HG02623 (cell line): ENCODE data around the gene IST1.

ENCODE experiments used
- ATAC-seq: cut with Tn5 transposase; IDR thresholded peaks from one replicate; pipeline ENCODE4 v1.9.1; 2021; ENCODE audit warnings: moderate library complexity; ENCODE audit not compliant: unreplicated experiment

IST1 gene

DNA sequence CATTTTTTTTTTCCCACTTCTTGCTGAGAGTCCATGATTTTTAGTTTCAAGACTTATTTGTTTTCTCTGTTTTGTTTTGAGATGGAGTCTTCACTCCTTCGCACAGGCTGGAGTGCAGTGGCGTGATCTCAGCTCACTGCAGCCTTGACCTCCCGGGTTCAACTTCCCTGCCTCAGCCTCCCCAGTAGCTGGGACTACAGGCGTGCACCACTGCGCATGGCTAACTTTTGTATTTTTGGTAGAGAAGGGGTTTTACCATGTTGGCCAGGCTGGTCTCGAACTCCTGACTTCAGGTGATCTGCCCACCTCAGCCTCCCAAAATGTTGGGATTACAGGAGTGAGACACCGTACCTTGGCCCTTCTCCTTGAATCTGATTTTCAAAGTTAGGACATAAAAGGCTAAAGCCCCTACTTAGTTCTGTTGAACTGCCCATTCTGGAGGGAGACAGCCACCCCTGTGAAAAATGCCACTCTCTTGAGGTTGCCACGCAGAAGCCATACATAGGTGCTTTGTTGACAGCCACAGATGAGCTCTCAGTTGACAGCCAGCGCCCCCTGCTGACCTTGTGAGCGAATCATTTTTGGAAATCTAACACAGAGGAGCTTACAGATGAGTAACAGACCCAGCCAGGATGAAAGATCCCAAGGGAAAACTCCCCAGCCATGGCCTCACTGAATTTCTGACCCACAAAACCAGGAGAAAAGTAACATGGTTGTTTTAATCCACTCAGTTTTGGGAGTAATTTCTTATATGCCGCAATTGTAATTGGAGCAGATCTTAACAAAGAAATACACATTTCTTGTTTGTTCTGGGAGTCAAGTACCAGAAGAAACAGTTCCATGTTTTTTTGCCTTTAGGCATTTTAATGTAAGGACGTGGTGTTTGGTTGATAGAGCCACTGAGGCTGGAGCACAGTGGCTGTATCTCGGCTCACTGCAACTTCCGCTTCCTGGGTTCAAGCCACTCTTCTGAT lies 66.0 kb downstream of the IST1 start:
- peak; percentile 84 for ATAC-seq

DNA sequence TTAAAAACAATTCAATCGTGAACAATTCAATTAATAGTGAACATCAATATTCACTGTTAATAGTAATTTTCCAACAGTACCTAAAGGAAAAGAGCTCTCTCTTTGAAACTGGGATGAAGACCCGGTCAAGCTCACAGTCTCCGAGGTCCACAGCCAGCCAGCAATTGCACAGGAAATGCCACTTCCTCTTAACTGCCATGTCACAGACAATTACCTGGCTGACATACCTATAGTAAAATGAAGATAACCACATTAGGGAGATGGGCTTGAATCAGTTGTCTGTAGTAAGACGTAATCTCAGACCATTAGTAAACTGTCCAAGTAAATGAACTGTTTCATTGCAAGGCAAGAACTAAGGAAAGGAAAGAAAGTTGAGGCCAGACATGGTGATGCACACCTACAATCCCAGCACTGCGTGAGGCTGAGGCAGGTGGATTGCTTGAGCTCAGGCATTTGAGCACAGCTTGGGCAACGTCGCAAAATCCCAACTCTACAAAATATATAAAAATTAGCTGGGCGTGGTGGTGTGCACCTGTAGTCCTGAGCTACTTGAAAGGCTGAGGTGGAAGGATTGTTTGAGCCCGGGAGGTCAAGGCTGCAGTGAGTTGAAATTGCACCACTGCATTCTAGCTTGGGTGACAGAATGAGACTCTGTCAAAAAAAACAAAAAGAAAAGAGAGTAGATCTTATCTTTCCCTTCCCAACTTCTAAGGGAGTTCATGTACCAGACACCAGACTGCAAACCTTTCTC lies 68.0 kb downstream of the IST1 start:
- no peak for ATAC-seq

DNA sequence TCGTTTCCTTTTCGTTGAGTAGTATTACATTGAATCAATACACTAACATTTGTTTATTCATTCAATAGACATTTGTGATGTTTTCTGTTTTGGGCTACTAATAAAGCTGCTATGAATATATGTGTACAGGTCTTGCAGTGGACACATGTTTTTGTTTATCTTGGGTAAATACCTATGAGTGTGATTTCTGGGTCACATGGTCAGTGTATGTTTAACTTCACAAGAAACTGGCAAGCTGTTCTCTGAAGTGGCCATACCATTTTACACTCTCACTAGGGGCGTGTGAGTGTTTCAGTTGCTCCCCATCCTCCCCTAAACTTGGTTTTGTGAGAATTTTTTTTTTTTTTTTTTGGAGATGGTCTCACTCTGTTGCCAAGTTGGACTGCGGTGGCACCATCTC lies 69.9 kb downstream of the IST1 start:
- no peak for ATAC-seq

DNA sequence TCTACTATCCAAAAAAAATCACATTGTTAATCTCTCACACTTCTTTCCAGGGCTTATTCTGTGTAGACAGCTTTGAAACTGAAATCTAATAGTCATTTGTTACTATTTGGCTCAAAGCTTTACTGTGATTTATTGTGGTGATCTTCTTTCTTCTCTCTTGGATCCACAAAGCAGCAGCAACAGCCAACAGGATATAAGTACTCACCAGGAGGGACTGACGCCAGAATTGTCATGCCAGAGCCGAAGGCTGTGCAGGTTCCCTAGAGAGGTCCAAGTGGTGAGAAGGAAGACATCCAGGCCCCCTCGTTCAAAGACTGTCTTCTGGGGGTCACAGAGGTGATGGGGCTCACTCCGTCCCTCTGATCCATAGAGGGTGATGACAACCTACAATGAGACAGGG lies 71.6 kb downstream of the IST1 start:
- ATAC-seq, result no peak

DNA sequence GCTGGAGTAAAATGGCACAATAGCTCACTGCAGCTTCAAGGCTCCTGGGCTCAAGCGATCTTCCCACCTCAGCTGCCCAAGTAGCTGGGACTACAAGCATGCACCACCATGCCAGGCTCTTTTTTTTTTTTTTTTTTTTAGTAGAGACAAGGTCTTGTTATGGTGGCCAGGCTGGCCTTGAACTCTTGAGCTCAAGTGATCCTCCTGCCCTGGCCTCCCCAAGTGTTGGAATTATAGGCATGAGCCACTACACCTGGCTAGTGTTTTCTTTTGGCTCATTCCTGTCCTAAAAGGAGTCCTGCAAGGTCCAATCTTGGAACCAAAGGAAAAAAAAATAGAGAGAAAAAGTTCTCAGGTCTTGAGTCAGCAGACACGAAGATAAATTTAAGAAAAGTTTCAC lies 74.0 kb downstream of the IST1 start:
- no peak for ATAC-seq

GRCh38 chr16:71971571-71971970 lies 76.2 kb downstream of the IST1 start:
- ATAC-seq, result no peak

GRCh38 chr16:71972356-71972755 lies 77.0 kb downstream of the IST1 start:
- ATAC-seq, result no peak

DNA sequence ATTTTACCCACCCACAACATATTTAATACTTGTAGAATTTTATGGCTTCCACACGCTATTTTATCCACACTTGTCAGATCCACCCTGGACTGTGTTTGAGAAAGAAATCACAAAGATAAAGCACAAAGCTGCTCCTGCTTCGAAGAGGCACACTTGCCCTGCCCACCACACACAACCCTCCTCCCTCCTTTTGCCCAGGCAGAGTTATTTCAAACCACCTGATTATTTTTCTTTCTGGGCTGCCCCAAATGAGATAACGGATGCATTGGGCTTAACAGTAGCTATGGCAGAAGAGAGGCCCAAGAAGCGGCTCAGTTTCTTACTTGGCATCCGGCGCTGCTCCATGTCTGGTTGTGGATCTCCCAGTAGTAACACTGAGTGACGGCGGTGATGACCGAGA lies 77.7 kb downstream of the IST1 start:
- ATAC-seq, result no peak

DNA sequence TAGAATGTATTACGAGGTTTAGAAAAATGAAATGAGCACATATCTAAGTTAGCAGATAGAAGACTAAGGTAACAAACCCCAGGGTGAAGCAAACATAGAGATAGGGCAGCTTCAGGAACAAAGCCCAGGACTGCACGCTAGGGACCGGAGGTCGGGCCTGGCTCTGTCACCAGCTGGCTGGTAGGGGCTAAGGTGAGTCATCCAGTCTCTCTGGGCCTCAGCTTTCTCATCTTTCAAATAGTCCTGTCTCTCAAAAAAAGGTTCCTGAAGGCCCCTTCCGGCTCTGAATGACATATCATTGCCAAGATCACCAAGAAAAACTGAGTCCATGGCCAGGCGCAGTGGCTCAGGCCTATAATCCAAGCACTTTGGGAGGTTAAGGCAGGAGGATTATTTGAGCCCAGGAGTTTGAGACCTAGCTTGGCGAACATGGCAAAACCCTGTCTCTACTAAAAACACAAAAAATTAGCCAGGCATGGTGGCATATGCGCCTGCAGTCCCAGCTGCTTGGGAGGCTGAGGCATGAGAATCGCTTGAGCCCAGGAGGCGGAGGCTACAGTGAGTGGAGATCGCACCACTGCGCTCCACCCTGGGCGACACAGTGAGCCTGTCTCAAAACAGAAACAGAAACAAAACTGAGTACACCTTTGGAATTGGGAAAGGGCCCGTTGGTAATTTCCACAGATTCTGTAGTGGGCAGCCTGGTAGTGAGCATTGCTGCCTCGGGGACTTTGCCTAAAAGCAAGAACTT lies 78.9 kb downstream of the IST1 start:
- no peak for ATAC-seq
